ENCODE measurements around the gene JPH3. TPM values are rescaled to one million over a fixed set of nuclear protein-coding genes. Genes with fewer than 3 reads are reported as not detected.

Gene JPH3
- polyA plus RNA-seq, 1 experiment = 0.02 TPM

- no peak for DNase-seq (ENCODE audit: low read depth, low spot score)
- no peak overlapping the region for H3K27ac ChIP-seq (ENCODE audit: low read depth, low read length)
- no peaks in the 10 kb centered on the region; the same call in 1 of the 2 replicates for H3K9me3 ChIP-seq (ENCODE audit: control insufficient read depth, insufficient read depth, low read length)
- TF ChIP-seq CTCF (IDR thresholded peaks at IDR 0.05; ENCODE audit: low read depth, low read length) = no peak
- ChIA-PET POLR2A (no interaction called here), CTCF (no interaction called here)
- peaks cover 27% of the 10 kb centered on the region for H3K27me3 ChIP-seq (ENCODE audit: control insufficient read depth, insufficient read depth, low read length)
- no peak overlapping the region for H3K4me3 ChIP-seq (ENCODE audit: low read depth, low read length)
Observed at GRCh38 chr16:87615621-87616041, 13.3 kb downstream of the JPH3 start.

- Histone ChIP-seq H3K27me3 (ENCODE audit: control insufficient read depth, insufficient read depth, low read length) (peaks cover 33% of the 10 kb centered on the region), H3K27ac (ENCODE audit: low read depth, low read length) (no peak overlapping the region), H3K4me3 (ENCODE audit: low read depth, low read length) (no peak overlapping the region), H3K9me3 (ENCODE audit: control insufficient read depth, insufficient read depth, low read length) (no peaks in the 10 kb centered on the region; the same call in 1 of the 2 replicates)
- TF ChIP-seq CTCF (IDR thresholded peaks at IDR 0.05; ENCODE audit: low read depth, low read length) = no peak
- ChIA-PET POLR2A (no interaction called here), CTCF (no interaction called here)
- no peak for DNase-seq (ENCODE audit: low read depth, low spot score)
Observed at GRCh38 chr16:87616556-87616955, 14.2 kb downstream of the JPH3 start.

GRCh38 chr16:87618216-87618615 lies 15.9 kb downstream of the JPH3 start:
- Histone ChIP-seq H3K9me3 (ENCODE audit: control insufficient read depth, insufficient read depth, low read length) (no peaks in the 10 kb centered on the region; the same call in 1 of the 2 replicates), H3K4me3 (ENCODE audit: low read depth, low read length) (no peak overlapping the region), H3K27ac (ENCODE audit: low read depth, low read length) (no peak overlapping the region), H3K27me3 (ENCODE audit: control insufficient read depth, insufficient read depth, low read length) (peaks cover 37% of the 10 kb centered on the region)
- CTCF ChIA-PET = no interaction called here
- TF ChIP-seq CTCF (IDR thresholded peaks at IDR 0.05; ENCODE audit: low read depth, low read length) = no peak
- DNase-seq (ENCODE audit: low read depth, low spot score) = no peak
- POLR2A ChIA-PET = no interaction called here

- CTCF ChIA-PET = interaction anchor here (0.6 kb wide), 1 partner anchor 29 kb away, joined by 4 read pairs; no protein-coding TSS in a partner anchor
- H3K4me3 ChIP-seq (ENCODE audit: low read depth, low read length) = no peak overlapping the region
- H3K27ac ChIP-seq (ENCODE audit: low read depth, low read length) = no peak overlapping the region
- no peak for TF ChIP-seq CTCF (IDR thresholded peaks at IDR 0.05; ENCODE audit: low read depth, low read length)
- no peak for DNase-seq (ENCODE audit: low read depth, low spot score)
- H3K27me3 ChIP-seq (ENCODE audit: control insufficient read depth, insufficient read depth, low read length) = peaks cover 42% of the 10 kb centered on the region
- POLR2A ChIA-PET = no interaction called here
- no peaks in the 10 kb centered on the region; the same call in 1 of the 2 replicates for H3K9me3 ChIP-seq (ENCODE audit: control insufficient read depth, insufficient read depth, low read length)
Observed at GRCh38 chr16:87619360-87620200, 17.3 kb downstream of the JPH3 start.

GRCh38 chr16:87620201-87620495 lies 17.8 kb downstream of the JPH3 start:
- TF ChIP-seq CTCF (IDR thresholded peaks at IDR 0.05; ENCODE audit: low read depth, low read length) = no peak
- POLR2A ChIA-PET = no interaction called here
- CTCF ChIA-PET = no interaction called here
- no peaks in the 10 kb centered on the region; the same call in 1 of the 2 replicates for H3K9me3 ChIP-seq (ENCODE audit: control insufficient read depth, insufficient read depth, low read length)
- H3K27me3 ChIP-seq (ENCODE audit: control insufficient read depth, insufficient read depth, low read length) = peaks cover 43% of the 10 kb centered on the region
- H3K4me3 ChIP-seq (ENCODE audit: low read depth, low read length) = no peak overlapping the region
- no peak overlapping the region for H3K27ac ChIP-seq (ENCODE audit: low read depth, low read length)
- DNase-seq (ENCODE audit: low read depth, low spot score) = no peak
